ENCODE data around the gene STK24. TPM values are rescaled to one million over a fixed set of nuclear protein-coding genes. Genes with fewer than 3 reads are reported as not detected.
A peak's percentile ranks its signal among the peaks of the same experiment; 100 is the strongest.

The STK24 gene
- total and polyA plus RNA-seq, 10 of the 15 experiments (the other 5 are each of a cell fraction or from before 2014, with no cell fraction given): 7.5 to 115 (median 52.9) TPM

DNA sequence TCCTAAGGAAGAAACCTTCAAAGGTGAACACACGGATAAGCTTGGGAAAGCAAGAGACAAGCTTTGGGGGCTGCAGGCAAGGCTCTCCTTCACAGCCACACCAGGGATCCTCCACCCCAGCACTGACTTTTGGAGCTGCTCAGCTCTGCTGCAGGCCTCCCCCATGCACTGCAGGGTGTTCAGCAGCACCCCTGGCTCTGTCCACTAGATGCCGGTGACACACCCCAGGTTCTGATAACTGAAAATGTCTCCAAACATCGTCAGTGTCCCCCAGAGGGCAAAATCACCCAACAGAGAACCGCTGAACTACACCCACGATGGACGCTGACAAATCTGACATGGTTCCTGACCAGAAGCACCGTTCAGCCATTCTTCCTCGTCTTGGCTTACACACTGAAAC, 90.5 kb downstream of the STK24 start:
- Histone ChIP-seq H4K20me1 (ENCODE audit: control insufficient read depth, insufficient read depth) (no peaks in the 10 kb centered on the region; the same call in 1 of the 2 replicates), H3K9ac (ENCODE audit: control insufficient read depth, insufficient read depth, low read length) (no peak overlapping the region), H3K9me3 (replicated peaks; ENCODE audit: control insufficient read depth, insufficient read depth, low read length) (no peaks in the 10 kb centered on the region), H3K4me2 (ENCODE audit: control insufficient read depth, insufficient read depth) (no peak overlapping the region), H3K27me3 (replicated peaks in 1 of 2; ENCODE audit: control insufficient read depth in 2 of 2, insufficient read depth in 2 of 2, low read length in 1 of 2) (no peaks in the 10 kb centered on the region), H3K4me1 (ENCODE audit: control insufficient read depth, insufficient read depth, low read length) (peaks cover 81% of the 10 kb centered on the region), H3K4me3 (no peak overlapping the region), H3K36me3 (ENCODE audit: control insufficient read depth in 2 of 2, insufficient read depth in 2 of 2, low read length in 1 of 2) (peaks cover 4 to 7% of the 10 kb centered on the region in 2 experiments; a peak in 3 of 4 replicates), H3K79me2 (ENCODE audit: control insufficient read depth, insufficient read depth, low read length) (peaks cover 83% of the 10 kb centered on the region), H3K27ac (ENCODE audit: control insufficient read depth, insufficient read depth) (no peak overlapping the region), H2AFZ (ENCODE audit: control insufficient read depth, low read depth, low read length) (no peak overlapping the region)
- ChIA-PET RAD21 (ENCODE audit: unreplicated experiment) (interaction anchor here (0.6 to 4.0 kb wide), 3 partner anchors 18 to 169 kb away, joined by 3 to 21 read pairs (median 3); no protein-coding TSS in a partner anchor), SMC1A (ENCODE audit: uncharacterized antibody, unreplicated experiment) (interaction anchor here (1.2 to 5.4 kb wide), 5 partner anchors 14 to 167 kb away, joined by 3 to 36 read pairs (median 15); no protein-coding TSS in a partner anchor), POLR2A (interaction anchor here (0.9 to 1.0 kb wide), 2 partner anchors 10 to 165 kb away, joined by 3 read pairs; no protein-coding TSS in a partner anchor), CTCF (interaction anchor here (1.2 to 4.2 kb wide), 3 partner anchors 9 to 187 kb away, joined by 3 to 31 read pairs (median 4); no protein-coding TSS in a partner anchor)
- TF ChIP-seq, protein P1, sequence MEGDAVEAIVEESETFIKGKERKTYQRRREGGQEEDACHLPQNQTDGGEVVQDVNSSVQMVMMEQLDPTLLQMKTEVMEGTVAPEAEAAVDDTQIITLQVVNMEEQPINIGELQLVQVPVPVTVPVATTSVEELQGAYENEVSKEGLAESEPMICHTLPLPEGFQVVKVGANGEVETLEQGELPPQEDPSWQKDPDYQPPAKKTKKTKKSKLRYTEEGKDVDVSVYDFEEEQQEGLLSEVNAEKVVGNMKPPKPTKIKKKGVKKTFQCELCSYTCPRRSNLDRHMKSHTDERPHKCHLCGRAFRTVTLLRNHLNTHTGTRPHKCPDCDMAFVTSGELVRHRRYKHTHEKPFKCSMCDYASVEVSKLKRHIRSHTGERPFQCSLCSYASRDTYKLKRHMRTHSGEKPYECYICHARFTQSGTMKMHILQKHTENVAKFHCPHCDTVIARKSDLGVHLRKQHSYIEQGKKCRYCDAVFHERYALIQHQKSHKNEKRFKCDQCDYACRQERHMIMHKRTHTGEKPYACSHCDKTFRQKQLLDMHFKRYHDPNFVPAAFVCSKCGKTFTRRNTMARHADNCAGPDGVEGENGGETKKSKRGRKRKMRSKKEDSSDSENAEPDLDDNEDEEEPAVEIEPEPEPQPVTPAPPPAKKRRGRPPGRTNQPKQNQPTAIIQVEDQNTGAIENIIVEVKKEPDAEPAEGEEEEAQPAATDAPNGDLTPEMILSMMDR (IDR thresholded peaks at IDR 0.05 in 2 of 3, conservative IDR thresholded peaks at IDR 0.05 in 1 of 3; ENCODE audit: control insufficient read depth in 2 of 3, extremely low read depth in 1 of 3, insufficient read depth in 1 of 3, low read depth in 3 of 3, low read length in 3 of 3): 0 out of 6 replicates have a peak, but pooled peaks of 1 of the 3 experiments have one; percentile 12
- TF ChIP-seq RAD21 (IDR thresholded peaks at IDR 0.05; ENCODE audit: insufficient read depth, low read depth, low read length): peak; percentile 23; the same call in 1 of the 2 replicates
- no peak for TF ChIP-seq TBL1XR1 (IDR thresholded peaks at IDR 0.05; ENCODE audit: low read depth, low read length)
- TF ChIP-seq POLR2A (IDR thresholded peaks at IDR 0.05; ENCODE audit: low read depth, low read length): peak; percentile 35; the same call in 1 of the 2 replicates
- no TSS peak for BruUV-seq (replicated peaks)
- WGBS (ENCODE audit: insufficient coverage, insufficient replicate concordance, low lambda C conversion rate, missing lambda C conversion rate): 94% methylated on average over 8 of the region's 8 CpGs
- in situ Hi-C loops (cut with MboI): no loop called here
- no peak for FAIRE-seq
- DNase-seq (ENCODE audit: low read depth, low spot score): no peak
- ATAC-seq: peak; percentile 11; the same call in 1 of the 3 replicates
- intact Hi-C loops (cut with micrococcal nuclease; ENCODE audit: unreplicated experiment): no loop called here
